ENCODE data around the gene HSD11B1L. TPM values are rescaled to one million over a fixed set of nuclear protein-coding genes. Genes with fewer than 3 reads are reported as not detected.

The HSD11B1L gene
- total RNA-seq, 1 donor from 2014 or later, result 8.4 TPM

DNA sequence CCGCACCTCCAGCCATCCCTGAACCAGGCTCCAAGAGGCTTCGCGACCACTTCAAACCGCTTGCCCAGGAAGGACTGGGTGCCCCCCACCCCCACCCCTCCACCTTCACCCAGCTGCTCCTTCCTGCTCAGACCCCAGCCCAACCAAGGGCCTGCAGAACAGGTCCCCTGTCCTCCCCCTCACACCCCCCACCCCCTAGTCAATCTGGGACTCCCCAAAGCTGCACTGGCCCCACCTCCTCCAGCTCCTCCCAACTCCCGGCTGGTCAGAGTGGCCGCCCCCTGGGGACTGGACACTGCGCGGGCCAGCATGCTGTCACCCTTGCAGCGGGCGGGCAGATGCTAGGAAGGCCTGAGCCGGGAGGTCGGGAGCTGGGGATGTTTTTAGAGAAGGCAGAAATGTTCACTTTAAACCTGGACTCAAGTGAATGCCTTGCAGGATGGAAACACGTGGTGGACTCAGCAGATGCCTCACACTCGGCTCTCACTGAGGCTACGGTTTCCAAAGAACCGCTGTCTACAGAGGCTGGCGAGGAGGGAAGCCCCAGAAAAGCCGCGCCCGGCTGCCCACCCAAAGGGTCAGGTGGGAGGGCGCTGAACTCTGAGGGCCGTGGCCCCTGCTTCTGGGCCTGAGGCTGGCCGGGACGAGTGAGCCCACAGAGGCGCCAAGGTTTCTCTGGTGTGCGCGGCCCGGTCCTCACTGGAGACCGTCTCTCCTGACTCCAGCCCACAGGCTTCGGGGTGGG lies 17.2 kb downstream of the HSD11B1L start:
- H3K4me3 ChIP-seq (ENCODE audit: insufficient read depth, low read depth, low read length), result no peak overlapping the region
- no peaks in the 10 kb centered on the region for H3K4me1 ChIP-seq (ENCODE audit: insufficient read depth, low read length)
- H4K20me1 ChIP-seq (ENCODE audit: insufficient read depth, low read length), result peaks cover 65% of the 10 kb centered on the region
- no peak overlapping the region for H2AFZ ChIP-seq (ENCODE audit: low read depth, low read length)
- Mint-ChIP-seq H3K4me3 (ENCODE audit: unreplicated experiment) (no peak overlapping the region), H3K27me3 (ENCODE audit: low read depth, unreplicated experiment) (no peaks in the 10 kb centered on the region), H3K36me3 (ENCODE audit: low read depth, unreplicated experiment) (peaks cover 7% of the 10 kb centered on the region), H3K4me1 (ENCODE audit: low read depth, unreplicated experiment) (peaks cover 3% of the 10 kb centered on the region), H3K27ac (ENCODE audit: unreplicated experiment) (peak overlapping the region; percentile 18), H3K9me3 (ENCODE audit: unreplicated experiment) (no peaks in the 10 kb centered on the region)
- H3K4me2 ChIP-seq (ENCODE audit: low read length), result no peak overlapping the region
- H3K27ac ChIP-seq (ENCODE audit: low read depth, low read length), result no peak overlapping the region
- no peaks in the 10 kb centered on the region for H3K27me3 ChIP-seq (ENCODE audit: insufficient read depth, low read length)
- FAIRE-seq, result no peak
- DNase-seq (ENCODE audit: low read depth), result no peak
- H3K9me3 ChIP-seq (ENCODE audit: insufficient read depth, low read depth, low read length), result no peaks in the 10 kb centered on the region
- H3K79me2 ChIP-seq (ENCODE audit: insufficient read depth, low read length), result peaks cover 41% of the 10 kb centered on the region
- TF ChIP-seq EZH2 (IDR thresholded peaks at IDR 0.05; ENCODE audit: insufficient read depth, low read length), result no peak
- TF ChIP-seq, protein P1, sequence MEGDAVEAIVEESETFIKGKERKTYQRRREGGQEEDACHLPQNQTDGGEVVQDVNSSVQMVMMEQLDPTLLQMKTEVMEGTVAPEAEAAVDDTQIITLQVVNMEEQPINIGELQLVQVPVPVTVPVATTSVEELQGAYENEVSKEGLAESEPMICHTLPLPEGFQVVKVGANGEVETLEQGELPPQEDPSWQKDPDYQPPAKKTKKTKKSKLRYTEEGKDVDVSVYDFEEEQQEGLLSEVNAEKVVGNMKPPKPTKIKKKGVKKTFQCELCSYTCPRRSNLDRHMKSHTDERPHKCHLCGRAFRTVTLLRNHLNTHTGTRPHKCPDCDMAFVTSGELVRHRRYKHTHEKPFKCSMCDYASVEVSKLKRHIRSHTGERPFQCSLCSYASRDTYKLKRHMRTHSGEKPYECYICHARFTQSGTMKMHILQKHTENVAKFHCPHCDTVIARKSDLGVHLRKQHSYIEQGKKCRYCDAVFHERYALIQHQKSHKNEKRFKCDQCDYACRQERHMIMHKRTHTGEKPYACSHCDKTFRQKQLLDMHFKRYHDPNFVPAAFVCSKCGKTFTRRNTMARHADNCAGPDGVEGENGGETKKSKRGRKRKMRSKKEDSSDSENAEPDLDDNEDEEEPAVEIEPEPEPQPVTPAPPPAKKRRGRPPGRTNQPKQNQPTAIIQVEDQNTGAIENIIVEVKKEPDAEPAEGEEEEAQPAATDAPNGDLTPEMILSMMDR (IDR thresholded peaks at IDR 0.05; ENCODE audit: insufficient read depth, low read depth, low read length), result no peak
- no peak overlapping the region for H3K9ac ChIP-seq (ENCODE audit: low read length)
- peaks cover 9% of the 10 kb centered on the region for H3K36me3 ChIP-seq (ENCODE audit: insufficient read depth, low read length)

GRCh38 chr19:5698635-5699422 lies 18.0 kb downstream of the HSD11B1L start:
- no peak overlapping the region for H3K4me2 ChIP-seq (ENCODE audit: low read length)
- H3K79me2 ChIP-seq (ENCODE audit: insufficient read depth, low read length), result peaks cover 33% of the 10 kb centered on the region
- TF ChIP-seq EZH2 (IDR thresholded peaks at IDR 0.05; ENCODE audit: insufficient read depth, low read length), result no peak
- TF ChIP-seq, protein P1 (IDR thresholded peaks at IDR 0.05; ENCODE audit: insufficient read depth, low read depth, low read length), result no peak
- H3K4me3 ChIP-seq (ENCODE audit: insufficient read depth, low read depth, low read length), result no peak overlapping the region
- H3K27ac ChIP-seq (ENCODE audit: low read depth, low read length), result no peak overlapping the region
- H3K9me3 ChIP-seq (ENCODE audit: insufficient read depth, low read depth, low read length), result no peaks in the 10 kb centered on the region
- H3K27me3 Mint-ChIP-seq (ENCODE audit: low read depth, unreplicated experiment), result no peaks in the 10 kb centered on the region
- no peak overlapping the region for H2AFZ ChIP-seq (ENCODE audit: low read depth, low read length)
- H4K20me1 ChIP-seq (ENCODE audit: insufficient read depth, low read length), result peaks cover 64% of the 10 kb centered on the region
- H3K4me1 ChIP-seq (ENCODE audit: insufficient read depth, low read length), result no peaks in the 10 kb centered on the region
- H3K4me3 Mint-ChIP-seq (ENCODE audit: unreplicated experiment), result no peak overlapping the region
- H3K27me3 ChIP-seq (ENCODE audit: insufficient read depth, low read length), result no peaks in the 10 kb centered on the region
- H3K27ac Mint-ChIP-seq (ENCODE audit: unreplicated experiment), result peak overlapping the region; percentile 58
- H3K36me3 ChIP-seq (ENCODE audit: insufficient read depth, low read length), result peaks cover 13% of the 10 kb centered on the region
- peaks cover 3% of the 10 kb centered on the region for H3K4me1 Mint-ChIP-seq (ENCODE audit: low read depth, unreplicated experiment)
- no peak overlapping the region for H3K9ac ChIP-seq (ENCODE audit: low read length)
- FAIRE-seq (no peak), DNase-seq (ENCODE audit: low read depth) (no peak)
- no peaks in the 10 kb centered on the region for H3K9me3 Mint-ChIP-seq (ENCODE audit: unreplicated experiment)
- H3K36me3 Mint-ChIP-seq (ENCODE audit: low read depth, unreplicated experiment), result peaks cover 15% of the 10 kb centered on the region

All from astrocyte (in vitro differentiated cells and primary cell).